Osteoblast (primary cell): ENCODE measurements around the gene ATP5PO. TPM values are rescaled to one million over a fixed set of nuclear protein-coding genes. Genes with fewer than 3 reads are reported as not detected.
A peak's percentile ranks its signal among the peaks of the same experiment; 100 is the strongest.

Source experiments
- DNase-seq: peaks from one replicate; pipeline ENCODE4 v3.0.0; 2011; ENCODE audit warnings: low spot score, mixed read lengths; ENCODE audit not compliant: insufficient read length; ENCODE audit errors: missing footprints
- H2AFZ ChIP-seq: 2 replicates; pipeline ENCODE4 v1.6.0; 2011; ENCODE audit warnings: mild to moderate bottlenecking, low read length
- H3K27ac ChIP-seq: 2 replicates; pipeline ENCODE4 v1.5.1; 2011; ENCODE audit warnings: mild to moderate bottlenecking, low read depth, low read length, moderate library complexity
- H3K27me3 ChIP-seq: 2 replicates; pipeline ENCODE4 v1.6.0; 2012; ENCODE audit warnings: mild to moderate bottlenecking, control low read depth, inconsistent platforms, low read length, moderate library complexity; ENCODE audit not compliant: insufficient read depth
- H3K36me3 ChIP-seq: 2 replicates; pipeline ENCODE4 v1.5.1; 2011; ENCODE audit warnings: mild to moderate bottlenecking, low read length, control low read depth, moderate library complexity; ENCODE audit not compliant: insufficient read depth
- H3K4me1 ChIP-seq: 2 replicates; pipeline ENCODE4 v1.5.1; 2011; ENCODE audit warnings: mild to moderate bottlenecking, low read length, control low read depth, moderate library complexity; ENCODE audit not compliant: insufficient read depth
- H3K4me2 ChIP-seq: 2 replicates; pipeline ENCODE4 v1.6.0; 2011; ENCODE audit warnings: mild to moderate bottlenecking, low read length; ENCODE audit not compliant: insufficient read depth
- H3K4me3 ChIP-seq: fragments of 200-600 bp; sonication (generic); 3 replicates; pipeline ENCODE4 v1.5.1; 2012; ENCODE audit warnings: mild to moderate bottlenecking, low read length, inconsistent platforms; ENCODE audit not compliant: insufficient read depth
- H3K79me2 ChIP-seq: 2 replicates; pipeline ENCODE4 v1.6.0; 2012; ENCODE audit warnings: mild to moderate bottlenecking, low read length, control low read depth, inconsistent platforms; ENCODE audit not compliant: insufficient read depth
- H3K9me3 ChIP-seq: 2 replicates; pipeline ENCODE4 v1.5.1; 2011; ENCODE audit warnings: low read depth, low read length, control low read depth
- H4K20me1 ChIP-seq: 2 replicates; pipeline ENCODE4 v1.6.0; 2012; ENCODE audit warnings: mild to moderate bottlenecking, low read length, control low read depth; ENCODE audit not compliant: insufficient read depth
- total RNA-seq: library from RNA; depleted of rRNA; stranded (reverse); fragments of >200 nt; gene quantifications from 2 replicates; pipeline ENCODE4 v1.2.3, GENCODE V29; 2012
- TF ChIP-seq, protein P1 (sequence below): IDR thresholded peaks from 2 replicates; pipeline ENCODE4 v1.5.1; 2011; ENCODE audit warnings: mild to moderate bottlenecking, low read depth, low read length, moderate library complexity; ENCODE audit errors: extremely low read depth

Gene ATP5PO, protein sequence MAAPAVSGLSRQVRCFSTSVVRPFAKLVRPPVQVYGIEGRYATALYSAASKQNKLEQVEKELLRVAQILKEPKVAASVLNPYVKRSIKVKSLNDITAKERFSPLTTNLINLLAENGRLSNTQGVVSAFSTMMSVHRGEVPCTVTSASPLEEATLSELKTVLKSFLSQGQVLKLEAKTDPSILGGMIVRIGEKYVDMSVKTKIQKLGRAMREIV
- 115 and 128 TPM in 2 replicates for total RNA-seq

DNA sequence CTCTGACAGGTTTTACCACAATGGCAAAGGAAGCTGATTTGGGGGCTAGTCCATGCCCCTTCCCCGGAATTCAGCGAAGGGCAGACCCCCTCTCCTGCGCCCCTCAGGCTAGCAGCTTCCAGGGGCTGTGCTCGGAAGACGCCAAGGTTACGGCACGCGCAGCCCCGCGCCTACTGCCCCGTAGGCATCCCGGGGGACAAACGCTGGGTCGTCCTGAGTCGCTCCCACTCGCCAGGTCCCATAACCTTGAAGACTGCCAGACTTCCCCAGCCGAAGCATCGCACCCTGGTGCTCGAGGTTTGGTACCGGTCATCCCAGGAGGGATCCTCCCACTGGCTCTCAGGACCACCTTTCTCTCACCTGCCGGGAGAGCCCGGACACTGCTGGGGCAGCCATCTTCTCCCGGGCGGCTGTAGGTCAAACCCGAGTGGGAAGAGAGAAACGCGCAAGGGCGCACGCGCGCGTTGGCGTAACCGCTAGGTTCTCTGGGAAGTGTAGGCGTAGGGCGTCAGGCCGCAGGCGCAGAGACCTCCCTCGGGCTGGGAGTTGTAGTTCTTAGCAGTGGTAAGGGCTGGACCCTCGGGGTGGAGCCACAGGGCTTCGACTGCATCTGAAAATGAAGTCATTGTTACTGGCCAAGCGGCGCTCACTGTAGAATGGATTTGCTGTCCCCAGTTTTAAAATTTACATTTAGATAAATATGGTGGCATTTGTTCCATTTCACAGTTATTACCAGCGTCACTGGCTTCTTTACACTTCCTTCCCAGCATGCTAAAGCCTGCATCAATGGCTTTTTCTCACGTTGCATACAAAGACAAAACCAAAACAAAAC, at the start of gene ATP5PO:
ATP5PO (minus strand) TSS at position 437 of the 832 bp plus-strand sequence; CDS start at position 396, 41 bp downstream.
- H3K9me3 ChIP-seq: no peaks in the 10 kb centered on the region
- peaks cover 2% of the 10 kb centered on the region for H4K20me1 ChIP-seq
- peaks cover 33% of the 10 kb centered on the region for H3K79me2 ChIP-seq
- H3K27me3 ChIP-seq: no peaks in the 10 kb centered on the region
- peak within 1 kb of the TSS; percentile 95 for H3K4me2 ChIP-seq
- peak within 1 kb of the TSS; percentile 100 for H2AFZ ChIP-seq
- peak within 1 kb of the TSS; percentile 81 for H3K4me3 ChIP-seq
- H3K36me3 ChIP-seq: peaks cover 23% of the 10 kb centered on the region
- TF ChIP-seq, protein P1, sequence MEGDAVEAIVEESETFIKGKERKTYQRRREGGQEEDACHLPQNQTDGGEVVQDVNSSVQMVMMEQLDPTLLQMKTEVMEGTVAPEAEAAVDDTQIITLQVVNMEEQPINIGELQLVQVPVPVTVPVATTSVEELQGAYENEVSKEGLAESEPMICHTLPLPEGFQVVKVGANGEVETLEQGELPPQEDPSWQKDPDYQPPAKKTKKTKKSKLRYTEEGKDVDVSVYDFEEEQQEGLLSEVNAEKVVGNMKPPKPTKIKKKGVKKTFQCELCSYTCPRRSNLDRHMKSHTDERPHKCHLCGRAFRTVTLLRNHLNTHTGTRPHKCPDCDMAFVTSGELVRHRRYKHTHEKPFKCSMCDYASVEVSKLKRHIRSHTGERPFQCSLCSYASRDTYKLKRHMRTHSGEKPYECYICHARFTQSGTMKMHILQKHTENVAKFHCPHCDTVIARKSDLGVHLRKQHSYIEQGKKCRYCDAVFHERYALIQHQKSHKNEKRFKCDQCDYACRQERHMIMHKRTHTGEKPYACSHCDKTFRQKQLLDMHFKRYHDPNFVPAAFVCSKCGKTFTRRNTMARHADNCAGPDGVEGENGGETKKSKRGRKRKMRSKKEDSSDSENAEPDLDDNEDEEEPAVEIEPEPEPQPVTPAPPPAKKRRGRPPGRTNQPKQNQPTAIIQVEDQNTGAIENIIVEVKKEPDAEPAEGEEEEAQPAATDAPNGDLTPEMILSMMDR: no peak
- peak; percentile 95 for DNase-seq
- H3K4me1 ChIP-seq: peaks cover 17% of the 10 kb centered on the region
- H3K27ac ChIP-seq: peak within 1 kb of the TSS; percentile 92

DNA sequence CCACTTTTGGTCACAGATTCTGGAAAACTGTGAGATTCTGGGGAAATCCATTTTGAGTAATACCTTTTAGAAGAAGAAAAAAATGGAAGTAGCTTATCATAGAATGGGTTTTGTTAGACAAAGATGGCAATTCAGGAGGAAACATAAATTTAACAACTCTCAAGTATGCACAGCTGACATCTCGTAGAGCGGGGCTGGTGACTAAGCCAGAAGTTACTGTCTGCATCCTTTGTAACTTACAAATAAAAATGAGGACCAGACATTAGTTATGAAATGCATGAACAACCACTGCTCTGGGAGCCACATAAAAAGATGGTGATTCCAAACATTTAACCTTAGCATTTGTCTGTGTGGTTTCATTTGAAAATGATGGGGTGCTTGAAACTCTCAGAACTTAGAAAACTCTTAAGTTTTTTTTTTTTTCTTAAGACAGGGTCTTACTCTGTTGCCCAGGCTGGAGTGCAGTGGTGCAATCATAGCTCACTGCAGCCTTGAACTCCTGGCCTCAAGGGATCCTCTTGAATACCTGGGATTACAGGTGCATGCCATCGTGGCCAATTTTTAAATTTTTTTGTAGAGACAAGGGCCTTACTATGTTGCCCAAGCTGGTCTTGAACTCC, 49.2 kb upstream of the ATP5PO start:
- DNase-seq: no peak
- H3K27ac ChIP-seq: no peak overlapping the region
- no peaks in the 10 kb centered on the region for H3K36me3 ChIP-seq
- no peak overlapping the region for H3K4me2 ChIP-seq
- no peaks in the 10 kb centered on the region for H3K79me2 ChIP-seq
- H4K20me1 ChIP-seq: no peaks in the 10 kb centered on the region
- no peak overlapping the region for H3K4me3 ChIP-seq
- peaks cover 24% of the 10 kb centered on the region for H3K4me1 ChIP-seq
- H3K9me3 ChIP-seq: no peaks in the 10 kb centered on the region
- no peaks in the 10 kb centered on the region for H3K27me3 ChIP-seq
- TF ChIP-seq, protein P1: no peak
- H2AFZ ChIP-seq: peak overlapping the region; percentile 42

DNA sequence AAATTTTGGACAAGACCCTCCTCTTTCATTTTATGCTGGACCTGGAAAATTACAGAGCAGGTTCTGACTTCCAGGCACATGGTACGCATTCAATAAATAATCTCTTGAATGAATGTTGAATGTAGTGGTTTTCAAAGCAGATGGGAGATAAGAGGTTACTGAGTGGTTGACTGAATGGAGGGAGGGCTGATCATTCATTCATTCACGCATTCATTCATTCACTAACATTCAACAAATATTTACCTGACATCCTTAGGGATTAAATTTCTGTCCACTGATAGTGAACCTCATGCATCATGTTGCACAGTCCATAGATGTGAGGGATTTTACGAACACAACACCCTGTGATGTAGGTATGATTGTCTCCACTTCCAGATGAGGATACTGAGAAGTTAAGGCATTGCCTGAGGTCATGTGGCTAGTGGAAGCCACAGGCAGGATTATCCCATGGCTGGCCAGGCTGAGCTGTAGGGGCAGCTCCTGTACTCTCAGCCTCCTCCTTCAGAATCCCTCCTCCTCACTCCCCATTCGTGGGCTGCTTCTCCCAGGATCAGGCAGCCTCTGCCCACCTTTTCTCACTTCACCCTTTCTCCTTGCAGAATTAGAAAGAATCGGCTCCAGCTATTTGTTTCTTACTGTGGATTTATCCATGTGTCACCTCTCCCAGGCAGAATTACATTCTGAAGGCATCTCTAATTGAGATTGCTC, 48.4 kb upstream of the ATP5PO start:
- Histone ChIP-seq H4K20me1 (no peaks in the 10 kb centered on the region), H2AFZ (peak overlapping the region; percentile 42), H3K27ac (no peak overlapping the region), H3K4me1 (peaks cover 16% of the 10 kb centered on the region), H3K4me3 (no peak overlapping the region), H3K79me2 (no peaks in the 10 kb centered on the region), H3K36me3 (no peaks in the 10 kb centered on the region), H3K27me3 (no peaks in the 10 kb centered on the region), H3K9me3 (no peaks in the 10 kb centered on the region), H3K4me2 (no peak overlapping the region)
- TF ChIP-seq, protein P1: no peak
- no peak for DNase-seq
